ENCODE measurements around the gene RAB11FIP4.
A peak's percentile ranks its signal among the peaks of the same experiment; 100 is the strongest.

The RAB11FIP4 gene

DNA sequence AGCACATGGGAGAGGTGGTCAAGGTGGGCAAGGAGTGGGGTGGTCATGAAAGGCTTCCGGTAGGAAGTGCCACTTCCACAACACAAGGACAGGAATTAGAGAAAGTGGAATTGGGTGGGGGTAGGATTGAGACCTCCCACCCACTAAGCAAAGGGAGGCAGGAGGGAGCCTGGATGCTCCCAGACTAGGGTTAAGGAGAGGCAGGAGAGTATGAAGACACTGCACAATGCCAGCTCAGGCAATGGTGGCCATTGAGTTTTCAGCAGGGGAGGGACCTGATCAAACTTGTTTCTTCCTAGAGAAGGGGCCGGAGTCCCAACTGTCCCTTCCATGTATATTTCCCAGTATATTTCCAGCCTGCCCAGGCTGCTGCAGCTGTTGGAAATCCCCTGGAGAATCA is 3.1 kb upstream of the RAB11FIP4 start:
- no peak for DNase-seq

DNA sequence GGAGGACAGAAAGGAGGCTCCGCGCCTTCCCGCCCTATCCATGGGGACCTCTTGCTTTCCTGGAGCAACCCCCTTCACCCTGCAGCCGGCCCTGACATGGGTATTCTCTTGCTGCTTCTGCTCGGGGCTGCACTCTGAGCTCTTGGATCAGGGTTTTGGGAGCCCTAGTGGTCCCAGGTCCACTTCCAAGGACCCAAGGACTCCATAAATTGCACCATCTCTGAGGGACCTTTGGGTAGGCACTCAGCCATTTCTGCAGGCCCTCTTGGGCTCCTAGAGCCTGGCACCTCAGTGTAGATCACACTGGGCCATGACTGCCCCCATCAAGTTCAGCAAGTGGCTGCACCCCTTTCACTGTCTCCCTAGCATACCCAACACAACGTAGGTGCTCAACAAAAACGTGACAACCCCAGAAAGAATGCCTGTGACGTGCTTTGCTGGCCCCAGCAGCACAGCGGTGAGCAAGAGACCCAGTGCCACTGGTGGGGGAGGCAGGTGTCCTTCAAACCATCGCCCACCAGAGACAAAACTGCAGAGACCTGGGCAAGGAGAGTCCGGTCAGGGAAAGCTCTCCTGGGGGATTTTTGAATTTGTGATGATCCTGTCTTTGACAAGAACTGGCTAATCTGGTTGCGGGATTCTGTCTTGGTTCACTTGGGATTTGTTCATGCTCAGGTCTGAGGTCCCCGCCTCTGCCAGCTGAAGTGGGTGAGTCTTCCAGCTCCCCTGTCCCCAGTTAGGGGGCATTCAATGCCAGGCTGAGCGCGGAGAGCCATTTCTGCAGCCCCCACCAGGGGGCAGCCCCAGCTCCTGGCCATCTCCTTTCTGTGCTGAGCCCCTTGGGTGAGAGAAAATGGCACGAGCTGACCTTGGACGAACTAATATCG is 2.5 kb upstream of the RAB11FIP4 start:
- no peak for DNase-seq

DNA sequence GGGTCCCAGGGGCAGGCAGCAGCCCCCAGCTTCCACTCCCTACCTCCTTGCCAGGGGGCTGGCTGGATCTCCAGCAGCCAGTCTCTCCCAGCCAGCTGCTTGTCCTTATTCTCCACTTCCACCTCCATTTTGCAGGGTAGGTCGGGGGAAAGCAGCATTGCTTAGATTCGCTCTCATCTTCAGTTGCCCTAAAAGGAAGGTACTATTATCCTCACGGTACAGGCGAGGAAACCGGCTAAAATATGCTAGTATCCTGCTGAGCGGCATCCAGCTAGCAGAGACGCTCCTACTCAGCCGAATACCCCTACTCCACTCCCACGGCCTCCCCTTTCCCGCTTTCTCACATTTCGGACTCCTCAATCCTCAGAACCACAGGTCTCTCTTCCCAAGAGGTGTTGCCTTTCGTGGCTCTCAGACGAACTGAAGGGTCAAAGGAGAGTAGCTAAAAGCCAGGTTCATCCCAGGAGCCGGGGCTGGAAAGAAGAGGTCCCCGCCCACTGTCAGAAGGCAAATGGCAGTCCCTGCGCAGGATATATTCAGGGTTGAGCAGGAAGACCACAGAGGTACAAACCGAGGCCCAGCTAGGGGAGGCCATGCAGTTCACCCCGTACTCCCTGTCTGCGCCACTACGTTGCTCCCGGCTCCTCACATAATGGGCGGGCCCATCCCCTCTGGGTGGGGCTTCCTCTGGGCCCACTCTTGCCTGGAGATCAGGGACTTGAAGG is 1.7 kb upstream of the RAB11FIP4 start:
- DNase-seq: no peak

DNA sequence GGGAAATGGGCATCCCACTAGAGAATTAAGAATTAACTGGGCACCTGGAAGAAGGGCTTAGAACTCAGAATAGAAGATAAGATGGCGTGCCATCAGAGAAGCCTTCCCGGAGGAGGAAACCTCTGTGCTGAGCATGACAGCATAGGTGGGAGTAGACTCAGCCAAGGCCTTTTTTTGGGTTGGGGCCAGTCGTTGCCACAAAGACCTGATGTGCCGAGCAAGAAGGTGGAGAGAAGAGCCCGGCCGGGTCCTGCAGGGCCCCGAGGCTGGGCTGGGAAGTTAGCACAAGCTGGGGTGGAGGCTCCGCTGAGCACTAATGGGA is 1.1 kb upstream of the RAB11FIP4 start:
- DNase-seq: no peak

DNA sequence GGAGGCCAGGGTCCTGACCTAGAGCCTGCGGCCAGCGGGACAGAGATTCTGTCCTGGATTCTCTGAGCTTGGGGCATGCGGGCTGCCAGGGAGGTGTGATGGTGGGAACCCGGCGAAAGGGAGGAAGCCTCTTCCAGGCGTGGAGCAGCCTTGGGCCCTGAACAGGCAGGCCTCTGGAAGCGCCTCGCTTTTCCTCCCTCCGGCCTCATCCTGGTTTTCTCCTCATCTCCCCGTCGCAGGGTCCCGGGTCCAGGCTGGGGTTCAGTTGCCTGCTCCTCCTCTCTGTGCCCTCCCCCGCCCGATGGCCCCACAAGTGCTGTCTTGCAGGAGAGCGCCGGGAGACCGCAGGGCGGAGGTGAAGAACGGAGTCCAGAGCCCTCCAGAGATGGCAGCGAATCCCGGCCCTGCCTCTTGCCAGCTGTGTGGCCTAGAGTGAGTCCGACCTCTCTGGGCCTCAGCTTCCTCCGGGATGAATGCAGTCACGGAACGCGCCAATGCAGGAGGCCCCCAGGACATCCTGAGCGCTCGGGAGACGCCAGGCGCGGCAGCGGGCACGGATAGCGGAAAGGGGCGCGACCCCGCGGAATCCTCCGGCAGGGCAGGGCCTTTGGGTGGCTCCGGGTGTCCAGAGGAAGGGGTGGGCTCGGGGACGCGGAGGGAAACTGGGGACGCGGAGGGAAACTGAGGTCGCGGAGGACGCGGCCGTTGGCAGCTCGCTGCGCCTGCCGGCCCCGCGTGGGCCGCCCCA is 553 bp upstream of the RAB11FIP4 start:
- no peak for DNase-seq

DNA sequence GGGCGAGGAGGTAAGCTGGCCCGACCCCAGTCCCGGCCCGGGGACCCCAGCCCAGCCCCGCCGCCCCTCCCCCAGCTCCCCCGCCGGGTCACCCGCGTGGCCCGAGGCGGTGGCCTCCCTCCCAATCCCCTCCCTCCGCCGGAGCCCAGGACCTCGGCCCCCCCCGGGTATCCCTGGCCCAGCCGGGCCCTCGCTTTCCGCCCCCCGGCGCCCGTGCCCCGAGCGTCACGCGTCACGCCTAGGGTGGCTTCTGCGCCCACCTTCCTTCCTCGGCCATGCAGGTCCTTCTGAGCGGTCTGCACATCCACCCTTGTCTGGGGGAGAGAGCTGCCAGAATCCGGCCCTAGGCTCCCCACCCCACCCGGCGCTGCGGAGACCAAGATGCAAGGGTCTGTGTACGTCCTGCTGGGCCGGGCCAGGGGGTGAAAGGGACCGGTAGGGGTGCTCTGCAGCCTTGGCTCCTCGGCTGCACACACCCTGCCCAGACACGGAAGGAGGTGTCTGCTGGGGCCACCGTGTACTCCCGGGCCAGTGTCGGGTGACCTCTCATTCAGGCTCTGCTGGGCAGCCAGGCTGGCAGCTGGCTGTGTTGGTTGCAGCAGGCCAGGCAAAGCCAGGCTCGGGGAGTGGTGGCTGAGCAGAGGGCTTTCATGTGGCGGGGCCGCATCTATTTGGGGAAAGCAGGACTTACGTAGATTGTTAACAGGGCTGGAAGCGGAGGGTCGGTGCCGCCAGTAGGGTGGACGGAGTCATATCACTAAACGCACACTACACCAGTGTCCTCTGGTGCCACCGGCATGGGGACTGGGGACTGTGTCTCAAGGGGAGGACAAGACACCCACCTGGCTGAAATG is 754 bp downstream of the RAB11FIP4 start:
- DNase-seq: no peak

DNA sequence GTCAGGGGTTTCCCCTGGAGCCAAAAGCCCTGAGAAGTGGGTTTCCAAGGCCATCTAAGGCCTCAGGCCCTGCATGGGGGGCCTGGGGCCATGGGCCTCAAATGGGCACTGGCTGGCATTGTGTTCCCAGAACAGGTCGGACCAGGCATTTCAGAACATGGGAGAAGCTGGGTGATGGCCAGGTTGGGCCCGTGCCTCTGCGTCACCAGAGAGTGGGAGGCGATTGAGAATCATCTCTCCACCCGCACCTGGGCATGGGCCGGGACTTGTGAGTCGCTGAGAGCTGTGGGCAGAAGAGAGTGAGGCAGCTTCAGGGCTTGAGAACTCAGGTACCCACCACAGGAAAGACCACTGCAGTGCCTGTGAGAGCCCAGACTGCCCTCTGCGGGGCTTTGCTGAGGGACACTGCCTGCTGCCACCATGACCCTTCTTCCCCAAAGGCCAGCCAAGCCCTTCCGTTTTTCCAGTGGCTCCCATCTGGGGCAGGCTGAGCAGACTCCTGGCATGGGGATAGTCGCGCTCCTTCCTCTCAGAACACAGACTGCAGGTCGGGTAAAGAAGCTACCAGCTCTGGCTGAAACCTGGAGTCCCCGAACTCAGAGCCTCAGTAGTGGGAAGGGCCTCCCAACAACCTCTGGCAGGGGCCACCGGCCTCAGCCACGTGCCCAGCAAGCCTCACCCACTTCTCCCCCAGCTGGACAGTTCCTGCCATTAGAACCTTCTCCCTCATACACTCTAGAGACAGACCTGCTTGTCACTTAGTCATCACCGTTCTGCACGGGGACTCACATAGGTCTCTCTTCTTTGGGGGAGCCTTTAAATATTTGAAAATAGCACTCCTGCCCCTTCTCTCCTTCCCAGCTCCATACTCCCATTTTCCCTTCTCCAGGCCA is 1.6 kb downstream of the RAB11FIP4 start:
- DNase-seq: no peak

DNA sequence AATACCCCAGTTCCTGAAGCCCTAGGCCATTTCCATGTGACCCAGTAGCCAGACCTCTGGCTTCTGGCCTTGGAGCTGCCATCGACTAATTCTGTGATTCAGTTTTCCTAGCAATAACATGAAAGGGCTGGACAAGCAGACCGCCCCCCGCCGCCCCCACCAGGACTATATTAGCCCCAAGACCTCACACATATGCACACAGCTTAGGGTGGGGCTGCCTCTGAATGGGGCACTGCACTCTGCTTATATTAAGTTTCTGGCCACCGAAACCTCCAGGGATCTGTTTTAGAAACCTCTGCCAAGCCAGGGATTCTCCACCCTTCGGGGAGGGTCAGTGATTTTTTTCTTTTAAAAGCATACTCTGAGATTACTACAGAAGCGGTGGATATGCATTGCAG is 2.3 kb downstream of the RAB11FIP4 start:
- DNase-seq: no peak

DNA sequence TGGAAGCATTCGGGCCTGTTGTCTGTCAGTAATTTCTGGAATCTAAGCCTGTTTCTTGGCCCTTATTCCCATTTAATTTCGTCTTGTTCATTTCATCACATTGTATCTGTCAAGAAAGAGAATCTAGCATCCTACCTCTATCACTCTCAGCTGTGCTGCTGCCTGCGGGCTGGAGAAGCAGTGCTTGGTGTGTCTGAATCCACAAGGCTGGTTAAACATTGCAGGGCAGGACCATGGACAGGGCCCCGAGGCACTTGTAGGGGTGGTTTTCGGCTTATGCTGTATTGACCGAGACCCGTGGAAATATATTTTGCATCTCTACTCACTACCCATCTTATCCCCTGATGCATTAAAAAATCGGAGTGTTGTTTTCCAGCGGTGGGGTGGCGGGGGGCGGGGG is 3.1 kb downstream of the RAB11FIP4 start:
- DNase-seq: peak; percentile 87

DNA sequence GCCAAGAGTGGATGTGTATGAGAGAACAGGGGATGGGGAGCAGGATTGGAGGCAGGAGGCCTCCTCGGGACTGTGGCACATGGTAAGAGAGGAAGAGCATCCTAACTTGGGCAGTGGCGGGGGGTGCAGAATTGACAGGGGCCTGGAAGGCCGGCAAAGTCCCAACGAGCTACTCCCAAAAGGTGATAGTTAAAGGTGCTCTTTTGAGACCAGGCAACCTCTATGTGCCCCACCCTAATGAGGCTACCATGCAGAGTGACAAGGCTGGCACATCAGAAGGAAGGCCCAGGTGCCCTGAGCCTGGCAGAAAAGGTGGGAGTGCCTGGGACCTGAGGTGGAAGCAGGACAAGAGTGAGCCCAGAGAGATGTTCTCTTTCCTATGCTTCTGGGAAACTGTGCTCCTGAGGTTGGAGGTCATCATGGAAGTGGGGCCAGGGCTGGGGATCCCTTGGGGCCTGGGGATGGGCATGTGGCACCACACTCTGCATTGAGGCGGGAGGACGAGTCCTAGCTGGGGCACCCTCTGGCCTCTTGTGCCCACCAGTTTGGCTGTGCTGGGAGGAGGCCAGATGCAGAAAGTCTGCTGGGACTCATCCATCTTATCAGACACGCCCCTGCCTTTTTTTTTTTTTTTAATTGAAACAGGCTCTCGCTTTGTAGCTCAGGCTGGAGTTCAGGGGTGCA is 5.9 kb downstream of the RAB11FIP4 start:
- no peak for DNase-seq

DNA sequence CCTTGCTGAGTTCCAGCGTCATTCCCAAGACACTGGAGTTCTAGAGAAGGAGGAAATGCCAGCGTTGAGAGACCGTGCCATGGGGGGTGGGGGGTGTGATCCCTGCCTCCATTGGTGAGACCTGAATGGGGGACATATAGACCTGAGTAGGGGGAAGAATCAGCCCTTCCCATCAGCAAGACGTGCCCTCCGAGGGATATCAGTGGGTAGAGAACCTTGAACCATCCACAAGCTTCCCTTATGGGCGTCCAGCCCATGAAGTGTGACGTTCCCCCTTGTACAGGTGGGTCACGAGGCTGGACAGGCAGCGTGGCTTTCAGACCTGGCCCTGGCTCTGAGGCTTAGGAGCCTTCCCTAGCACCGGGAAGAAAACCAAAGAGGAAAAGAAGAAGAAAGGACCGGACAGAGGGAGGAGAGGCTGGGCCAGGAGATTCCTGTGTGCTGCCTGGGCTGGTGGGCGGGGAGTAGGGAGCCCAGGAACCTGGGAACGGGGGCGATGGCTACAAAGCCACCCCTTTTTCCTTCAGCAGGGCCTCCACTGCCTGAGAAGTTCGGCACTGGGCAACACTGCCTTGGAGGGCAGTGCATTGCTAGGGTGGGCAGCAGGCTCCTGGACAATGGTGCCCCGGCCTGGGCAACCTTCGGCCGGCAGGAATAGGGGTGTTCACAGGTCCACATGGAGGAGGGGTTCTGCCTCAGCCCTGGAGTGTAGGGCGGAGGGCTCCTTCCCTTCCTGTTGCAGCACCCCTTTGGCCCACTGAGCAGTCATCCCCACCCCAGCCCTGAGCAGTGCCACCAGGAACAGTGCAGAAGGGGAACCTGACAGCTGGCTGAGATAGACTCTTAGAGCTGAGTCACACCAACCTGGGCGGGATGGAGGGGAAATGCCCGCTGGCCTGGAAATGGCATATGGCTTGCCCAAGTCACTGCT is 7.2 kb downstream of the RAB11FIP4 start:
- no peak for DNase-seq

DNA sequence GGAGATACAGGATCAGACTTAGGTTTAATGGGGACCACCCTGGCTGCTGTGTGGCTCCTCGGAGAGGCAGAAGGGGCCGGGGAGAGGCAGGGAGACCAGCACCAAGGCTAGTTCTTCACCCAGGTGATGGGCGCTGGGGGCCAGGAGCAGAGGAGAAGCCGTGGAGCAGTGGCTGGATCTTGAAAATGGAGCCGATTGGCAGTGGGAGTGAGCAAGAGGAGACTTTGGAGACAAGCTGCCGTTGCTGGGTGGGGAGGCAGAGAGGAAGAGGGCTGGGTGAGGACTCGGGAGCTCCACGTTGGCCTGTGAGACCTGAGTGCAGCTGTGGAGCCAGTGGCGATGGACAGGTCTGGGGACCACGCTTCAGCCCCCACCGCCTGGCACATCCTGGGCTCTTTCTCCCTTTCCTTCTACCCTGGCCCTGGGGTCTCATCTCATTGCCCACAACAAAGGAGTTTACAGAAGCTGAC is 9.0 kb downstream of the RAB11FIP4 start:
- no peak for DNase-seq

DNA sequence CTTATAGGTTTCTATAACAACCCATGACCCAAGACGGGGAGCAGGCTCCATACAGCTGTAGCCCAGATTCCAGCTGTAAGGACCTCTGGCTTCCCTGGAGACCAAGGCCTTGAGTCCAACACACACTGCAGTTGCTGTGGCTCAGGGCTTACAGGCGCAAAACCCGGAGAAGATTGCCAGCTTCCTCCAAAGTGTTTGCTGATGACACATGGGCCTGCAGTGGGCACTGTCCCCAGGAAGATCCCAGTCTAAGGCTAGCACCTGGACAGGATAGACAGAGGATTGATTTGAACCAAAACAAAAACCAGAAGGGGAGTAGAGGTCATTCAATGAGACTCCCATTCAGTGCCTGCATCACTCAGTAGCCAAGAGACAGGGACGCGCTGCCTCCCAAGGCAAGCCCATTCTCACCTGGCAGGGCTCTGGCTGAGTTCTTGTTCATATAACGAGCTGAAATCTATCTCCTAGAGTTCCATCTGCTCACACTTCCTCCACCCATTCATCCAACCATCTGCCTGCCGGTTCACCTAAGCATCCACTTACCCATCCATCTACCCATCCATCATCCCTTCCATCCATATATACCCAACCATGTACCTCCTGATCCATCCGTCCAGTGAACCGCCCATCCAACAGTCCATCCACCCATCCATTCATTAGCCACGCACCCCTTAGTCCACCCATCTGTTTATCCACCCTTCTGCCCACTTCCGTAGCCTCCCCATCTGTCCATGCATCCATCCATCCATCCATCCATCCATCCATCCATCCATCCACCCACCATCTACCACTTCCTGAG is 10.2 kb downstream of the RAB11FIP4 start:
- DNase-seq: no peak

DNA sequence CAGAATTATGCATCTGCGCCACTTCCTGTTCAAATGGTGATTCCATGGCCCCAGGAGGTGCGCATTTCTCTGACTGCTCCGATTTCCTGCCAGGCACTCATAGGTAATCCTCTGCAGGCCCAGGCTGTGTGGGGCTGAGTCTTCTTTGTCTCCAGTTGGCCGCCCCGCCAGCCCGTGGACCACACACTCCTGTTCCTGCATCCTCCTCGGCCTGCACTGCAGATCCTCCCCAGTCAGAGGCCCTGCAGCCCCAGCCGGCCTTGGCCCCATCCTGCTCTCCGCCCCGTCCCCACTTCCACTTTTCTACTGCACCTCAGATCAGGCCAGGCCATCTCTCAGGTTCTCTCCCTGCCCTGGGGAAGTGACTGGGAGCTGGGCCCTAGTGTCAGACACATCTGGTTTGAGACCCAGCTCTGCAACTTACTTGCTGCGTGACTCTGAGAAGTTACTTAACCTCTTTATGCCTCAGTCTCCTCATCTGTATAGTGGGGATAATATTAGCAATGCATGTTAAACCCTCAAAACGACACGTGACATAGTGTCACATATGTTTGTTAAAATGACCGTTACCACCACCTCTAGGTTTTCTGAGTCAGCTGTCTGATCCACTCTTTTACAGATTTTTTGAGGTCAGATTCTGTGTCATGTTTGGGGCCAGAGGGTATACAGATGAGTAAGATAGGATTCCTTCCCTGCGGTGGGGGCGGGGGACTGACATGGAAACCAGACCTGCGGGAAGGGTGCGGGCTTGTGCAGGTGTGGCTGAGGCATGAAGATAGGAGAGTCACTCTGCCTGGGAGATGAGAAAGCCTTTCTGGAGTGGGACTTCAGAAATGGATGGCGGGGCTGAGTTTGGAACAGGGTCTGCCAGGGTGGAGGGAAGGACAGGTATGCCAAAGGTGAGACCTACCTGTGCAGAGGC is 12.8 kb downstream of the RAB11FIP4 start:
- no peak for DNase-seq

DNA sequence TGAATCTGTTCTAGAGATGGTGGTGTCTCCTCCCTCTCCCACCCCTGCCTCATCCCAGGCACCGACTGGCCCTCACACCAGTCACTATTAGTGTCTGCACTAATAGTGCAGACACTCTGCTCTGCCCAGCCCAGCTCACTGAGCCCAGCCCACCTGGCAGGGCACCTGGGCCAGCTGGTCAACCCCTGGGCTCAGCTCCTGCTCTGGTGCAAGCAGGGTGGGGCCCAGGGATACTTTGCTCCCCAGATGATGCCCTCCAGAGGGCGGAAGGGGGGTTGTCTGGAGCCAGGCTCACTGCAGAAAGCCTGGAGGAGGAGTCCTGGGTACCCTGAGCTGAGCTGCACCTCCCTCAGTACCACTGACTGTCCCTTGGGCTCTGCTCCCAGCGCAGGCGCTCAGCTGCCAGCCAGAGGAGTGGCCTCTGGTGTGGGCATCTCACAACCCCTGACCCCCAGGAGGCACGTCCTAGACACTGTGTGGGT is 14.5 kb downstream of the RAB11FIP4 start:
- DNase-seq: peak; percentile 11

DNA sequence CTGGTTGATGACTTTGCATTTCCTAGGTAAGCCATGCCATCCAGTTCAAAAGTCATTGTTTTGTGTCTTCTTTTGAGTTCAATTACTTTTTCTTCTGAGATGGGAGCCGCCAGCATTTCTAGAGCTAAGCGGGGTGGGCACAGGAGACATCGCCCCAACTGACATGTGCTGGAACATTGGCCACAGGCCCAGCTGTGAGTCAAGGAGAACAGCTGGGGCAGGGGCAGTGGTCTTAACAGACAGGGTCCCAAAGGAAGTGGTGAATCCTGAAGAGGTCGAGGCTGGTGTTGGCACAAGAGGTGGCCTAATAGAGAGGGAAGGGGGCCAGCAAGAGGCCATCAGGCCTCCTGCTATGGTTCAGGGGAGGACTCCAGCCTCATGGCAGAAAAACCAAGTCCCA is 17.1 kb downstream of the RAB11FIP4 start:
- DNase-seq: no peak

DNA sequence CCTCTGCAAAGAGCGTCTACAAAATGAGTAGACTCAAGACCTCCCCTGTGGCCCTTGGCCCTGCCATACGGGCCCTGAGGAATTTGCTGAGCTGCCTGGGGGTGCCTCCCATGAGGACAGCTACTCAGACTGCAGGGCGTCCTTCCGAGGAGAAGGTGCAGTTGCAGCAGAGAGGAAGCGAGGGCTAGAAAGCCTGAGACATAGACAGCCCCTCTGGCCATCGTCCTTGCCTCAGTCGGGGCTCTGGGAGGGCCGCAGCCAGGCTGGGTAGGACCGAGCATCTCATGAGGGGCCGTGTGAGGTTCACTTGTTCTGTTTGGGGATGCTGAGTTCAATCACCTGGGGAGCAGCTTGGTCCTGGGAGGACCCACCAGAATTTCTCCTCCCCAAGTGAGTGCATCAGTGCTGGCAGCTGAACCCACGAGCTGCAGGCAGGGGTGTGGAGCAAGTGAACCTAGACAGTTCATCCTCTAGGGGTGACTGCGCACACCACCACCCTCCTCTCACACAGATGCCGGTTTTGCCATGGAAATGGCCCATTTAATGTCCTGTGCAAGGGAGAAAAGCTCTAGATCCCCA is 20.3 kb downstream of the RAB11FIP4 start:
- no peak for DNase-seq

Data from femur (tissue), 1 donor.